Heart left ventricle (tissue), 16 donors: ENCODE data around the gene CCDC150. TPM values are rescaled to one million over a fixed set of nuclear protein-coding genes. Genes with fewer than 3 reads are reported as not detected.
"Not testable (repeated sequence)": the region's sequence is repeated elsewhere in the genome, so short reads cannot be mapped to it uniquely, and the experiment has no call there.

Experiments used
- ATAC-seq, 4 donors: fragments of 200-7000 bp; cut with Tn5 transposase; one replicate each; pipeline ENCODE4 v1.9.1; 2020 to 2022; ENCODE audit warnings: moderate library complexity in 4 of 4, mild to moderate bottlenecking in 3 of 4, moderate number of reproducible peaks in 1 of 4
- DNase-seq, 5 donors: peaks; one replicate each; pipeline ENCODE4 v3.0.0-alpha.2; 2020
- H3K27ac ChIP-seq, 12 donors: fragments of 200-600 bp; sonication (generic) in 4 of 12; one replicate each; pipeline versions ENCODE4 v1.5.0 to v1.8.0; 2016 to 2022; ENCODE audit warnings: mild to moderate bottlenecking in 2 of 12
- H3K27me3 ChIP-seq, 9 donors: fragments of 200-600 bp; sonication (generic) in 2 of 9; one replicate each; pipeline versions ENCODE4 v1.5.1 to v1.8.0; 2016 to 2022; ENCODE audit warnings: mild to moderate bottlenecking in 3 of 9
- H3K36me3 ChIP-seq, 9 donors: fragments of 200-600 bp; sonication (generic) in 2 of 9; one replicate each; pipeline versions ENCODE4 v1.5.0 to v1.8.0; 2018 to 2022; ENCODE audit warnings: mild to moderate bottlenecking in 2 of 9
- H3K4me1 ChIP-seq, 12 donors: fragments of 200-600 bp; sonication (generic) in 4 of 12; one replicate each; pipeline versions ENCODE4 v1.5.0 to v1.8.0; 2016 to 2022; ENCODE audit warnings: mild to moderate bottlenecking in 3 of 12
- H3K4me3 ChIP-seq, 12 donors: fragments of 200-600 bp; sonication (generic) in 4 of 12; one replicate each; pipeline versions ENCODE4 v1.5.0 to v1.8.0; 2017 to 2022; ENCODE audit warnings: mild to moderate bottlenecking in 9 of 12, moderate library complexity in 4 of 12
- H3K9me3 ChIP-seq, 12 donors: fragments of 200-600 bp; sonication (generic) in 4 of 12; one replicate each; pipeline versions ENCODE4 v1.5.0 to v1.8.0; 2016 to 2022; ENCODE audit warnings: mild to moderate bottlenecking in 1 of 12
- POLR2A ChIP-seq, 2 donors: fragments of 450-650 bp; IDR thresholded peaks; one replicate each; pipeline ENCODE4 v1.6.1; 2017; ENCODE audit warnings: antibody characterized with exemption in 2 of 2, mild to moderate bottlenecking in 2 of 2, moderate library complexity in 2 of 2
- WGBS, 4 donors: extraction: QIAGEN DNeasy Blood & Tissue Kit in 2 of 4; methylation state at CpG; one replicate each; pipeline versions ENCODE4 v1.1.5 to v1.1.7; 2013 to 2018; 5-methylcytosine and 5-hydroxymethylcytosine counted together
- intact Hi-C, 10 donors: fragments of 100-400 bp; cut with DNase I; formaldehyde crosslinking; loops; one replicate each; pipeline versions ENCODE4 v1.11.1 to v1.14.2; 2022
- polyA plus RNA-seq, 2 donors: library from polyadenylated mRNA; stranded (reverse); fragments of 200-250 nt; gene quantifications; one replicate each; pipeline ENCODE4 v1.2.3, GENCODE V29; 2013
- total RNA-seq, 9 donors: library from RNA; depleted of rRNA in 2 of 9; stranded (reverse); fragments of >200 nt in 2 of 9; fragmentation: NEBNext Ultra II Directional in 3 of 9; extraction: Animal tissue kit (Norgen Biotek cat#: 25700) in 3 of 9; gene quantifications; one replicate each; pipeline versions ENCODE4 v1.1.0 to v1.2.4, GENCODE V29; 2016 to 2023
- TF ChIP-seq, protein P1 (sequence below), 12 donors: fragments of 200-600 bp; sonication (generic) in 4 of 12; IDR thresholded peaks; one replicate each; pipeline versions ENCODE4 v1.5.0 to v1.8.0; 2018 to 2022; ENCODE audit warnings: antibody characterized with exemption in 12 of 12, mild to moderate bottlenecking in 5 of 12
- donor health status: ischemic (EF 13 %, LVEDD 7.1; RV severe dilation, severe dysfunction).
- donor health status: healthy with polysubstance abuse.
- donor health status: DM: no; HTN: yes; CAD: no.
- donor health status: DM: no; HTN: no; CAD: no.
- donor health status: ischemic (EF 25% LVEDD 6.9; RV normal size, moderate dysfunction).
- donor health status: ischemic (EF 25% LVEDD 5.7; RV mildly dilated, moderate dysfunction).
- donor health status: healthy.
- donor health status: DM: yes; HTN: yes; CAD: no.
- donor health status: ischemic (EF 35%, LVEDD 5.7; RV mildly dilated, moderate dysfunction).
- donor health status: nonischemic (EF 11% LVEDD 7.7; RV severe dilation, severe dysfunction).
- donor health status: DM: yes; HTN: yes; CAD: no.
- donor health status: PGD.
- donor health status: ischemic (EF 29% LVEDD 5.4; RV normal size, mild dysfunction).
- donor health status: nonischemic (EF 23%, LVEDD 6.1; RV moderate dilation, normal function).

Gene CCDC150
- total and polyA plus RNA-seq, 11 donors = 0.24 to 4.5 (median 1.2) TPM; not detected in 1

DNA sequence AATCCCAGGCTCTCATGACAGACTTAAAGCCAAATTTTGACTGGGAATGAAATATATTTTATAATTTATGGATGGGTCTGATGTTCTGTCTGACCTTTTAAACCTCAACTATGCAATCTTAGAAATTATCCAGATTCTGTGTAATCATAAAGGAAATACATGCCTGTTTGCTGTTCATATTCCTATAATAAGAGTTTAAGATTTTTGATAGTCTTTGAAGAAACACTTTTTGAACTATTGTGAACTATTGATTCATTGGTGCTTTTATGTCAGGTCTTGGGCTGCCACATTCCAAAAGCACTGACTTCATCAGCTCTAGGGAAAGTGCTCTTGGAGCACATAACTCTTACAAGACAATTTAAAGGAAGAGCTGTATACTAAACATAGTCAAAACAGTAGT is 64.2 kb downstream of the CCDC150 start:
- Histone ChIP-seq H3K27ac (no peak overlapping the region), H3K4me3 (no peak overlapping the region), H3K4me1 (no peaks in the 10 kb centered on the region), H3K9me3 (peaks cover 0 to 10% (median 0%) of the 10 kb centered on the region in 12 donors), H3K27me3 (no peaks in the 10 kb centered on the region), H3K36me3 (no peaks in the 10 kb centered on the region)
- ATAC-seq (no peak), DNase-seq (no peak)
- TF ChIP-seq, protein P1, sequence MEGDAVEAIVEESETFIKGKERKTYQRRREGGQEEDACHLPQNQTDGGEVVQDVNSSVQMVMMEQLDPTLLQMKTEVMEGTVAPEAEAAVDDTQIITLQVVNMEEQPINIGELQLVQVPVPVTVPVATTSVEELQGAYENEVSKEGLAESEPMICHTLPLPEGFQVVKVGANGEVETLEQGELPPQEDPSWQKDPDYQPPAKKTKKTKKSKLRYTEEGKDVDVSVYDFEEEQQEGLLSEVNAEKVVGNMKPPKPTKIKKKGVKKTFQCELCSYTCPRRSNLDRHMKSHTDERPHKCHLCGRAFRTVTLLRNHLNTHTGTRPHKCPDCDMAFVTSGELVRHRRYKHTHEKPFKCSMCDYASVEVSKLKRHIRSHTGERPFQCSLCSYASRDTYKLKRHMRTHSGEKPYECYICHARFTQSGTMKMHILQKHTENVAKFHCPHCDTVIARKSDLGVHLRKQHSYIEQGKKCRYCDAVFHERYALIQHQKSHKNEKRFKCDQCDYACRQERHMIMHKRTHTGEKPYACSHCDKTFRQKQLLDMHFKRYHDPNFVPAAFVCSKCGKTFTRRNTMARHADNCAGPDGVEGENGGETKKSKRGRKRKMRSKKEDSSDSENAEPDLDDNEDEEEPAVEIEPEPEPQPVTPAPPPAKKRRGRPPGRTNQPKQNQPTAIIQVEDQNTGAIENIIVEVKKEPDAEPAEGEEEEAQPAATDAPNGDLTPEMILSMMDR (IDR thresholded peaks at IDR 0.05) = no peak
- TF ChIP-seq POLR2A (IDR thresholded peaks at IDR 0.05) = no peak
- intact Hi-C loops = no loop called here

DNA sequence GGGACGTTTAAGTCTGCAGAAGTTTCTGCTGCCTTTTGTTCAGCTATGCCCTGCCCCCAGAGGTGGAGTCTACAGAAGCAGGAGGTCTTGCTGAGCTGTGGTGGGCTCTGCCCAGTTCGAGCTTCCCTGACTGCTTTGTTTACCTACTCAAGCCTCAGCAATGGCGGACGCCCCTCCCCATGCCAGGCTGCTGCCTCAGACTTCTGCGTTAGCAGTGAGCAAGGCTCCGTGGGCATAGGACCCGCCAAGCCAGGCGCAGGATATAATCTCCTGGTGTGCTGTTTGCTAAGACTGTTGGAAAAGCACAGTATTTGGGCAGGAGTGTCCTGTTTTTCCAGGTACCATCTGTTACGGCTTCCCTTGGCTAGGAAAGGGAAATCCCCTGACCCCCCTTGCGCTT is 70.5 kb downstream of the CCDC150 start:
- H3K4me3 ChIP-seq, intact Hi-C loops, H3K4me1 ChIP-seq, H3K27ac ChIP-seq, DNase-seq, ATAC-seq, H3K36me3 ChIP-seq, H3K27me3 ChIP-seq: not testable (repeated sequence)
- H3K9me3 ChIP-seq = peaks cover 0 to 18% (median 0%) of the 10 kb centered on the region in 12 donors
- WGBS, 4 donors = 96 to 97% (median 96%) methylated on average over 8 to 10 of the region's 10 CpGs

DNA sequence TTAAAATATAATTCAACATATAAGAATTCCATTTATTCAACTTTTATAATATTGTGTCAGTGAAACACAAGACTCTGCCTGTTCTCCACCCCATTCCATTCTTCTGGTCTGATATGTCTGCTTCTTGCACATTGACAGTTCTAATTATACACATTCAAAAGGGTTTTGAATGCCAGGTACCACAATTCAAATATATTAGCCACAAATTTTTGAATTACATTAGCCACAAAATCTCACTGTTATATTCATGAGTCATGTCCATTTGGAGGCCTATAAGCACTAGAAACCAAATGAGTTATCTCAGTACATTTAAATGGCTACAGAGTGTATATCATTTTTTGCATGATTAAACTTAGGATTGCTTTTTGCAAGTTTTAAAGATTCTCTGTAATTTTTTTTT is 72.1 kb downstream of the CCDC150 start:
- peaks cover 0 to 14% (median 0%) of the 10 kb centered on the region in 12 donors for H3K9me3 ChIP-seq
- no peaks in the 10 kb centered on the region for H3K27me3 ChIP-seq
- no peak overlapping the region for H3K27ac ChIP-seq
- ATAC-seq (no peak), DNase-seq (no peak)
- H3K4me3 ChIP-seq = no peak overlapping the region
- no peaks in the 10 kb centered on the region for H3K36me3 ChIP-seq
- no peaks in the 10 kb centered on the region for H3K4me1 ChIP-seq
- intact Hi-C loops = no loop called here
- TF ChIP-seq, protein P1 (IDR thresholded peaks at IDR 0.05) = no peak
- no peak for TF ChIP-seq POLR2A (IDR thresholded peaks at IDR 0.05)

DNA sequence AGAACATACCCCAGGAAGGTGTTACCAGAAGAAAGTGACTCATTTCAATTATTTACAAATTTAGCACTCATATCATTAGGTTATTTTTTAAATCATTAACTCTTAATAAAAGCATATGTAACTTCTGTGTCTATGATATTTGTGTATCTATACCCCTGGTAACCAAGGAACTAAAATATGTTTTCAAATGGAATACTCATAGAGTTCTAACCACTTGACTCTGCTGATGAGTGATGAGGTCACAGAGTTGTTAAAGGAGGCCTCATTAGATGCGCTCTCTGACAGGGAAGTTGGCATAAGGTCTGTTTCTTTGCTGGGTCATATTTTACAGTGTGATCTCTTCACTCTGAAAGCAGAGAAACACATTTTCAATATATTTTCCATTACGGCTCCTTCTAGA is 73.4 kb downstream of the CCDC150 start:
- no peaks in the 10 kb centered on the region for H3K4me1 ChIP-seq
- TF ChIP-seq POLR2A (IDR thresholded peaks at IDR 0.05) = no peak
- TF ChIP-seq, protein P1 (IDR thresholded peaks at IDR 0.05) = no peak
- intact Hi-C loops = no loop called here

DNA sequence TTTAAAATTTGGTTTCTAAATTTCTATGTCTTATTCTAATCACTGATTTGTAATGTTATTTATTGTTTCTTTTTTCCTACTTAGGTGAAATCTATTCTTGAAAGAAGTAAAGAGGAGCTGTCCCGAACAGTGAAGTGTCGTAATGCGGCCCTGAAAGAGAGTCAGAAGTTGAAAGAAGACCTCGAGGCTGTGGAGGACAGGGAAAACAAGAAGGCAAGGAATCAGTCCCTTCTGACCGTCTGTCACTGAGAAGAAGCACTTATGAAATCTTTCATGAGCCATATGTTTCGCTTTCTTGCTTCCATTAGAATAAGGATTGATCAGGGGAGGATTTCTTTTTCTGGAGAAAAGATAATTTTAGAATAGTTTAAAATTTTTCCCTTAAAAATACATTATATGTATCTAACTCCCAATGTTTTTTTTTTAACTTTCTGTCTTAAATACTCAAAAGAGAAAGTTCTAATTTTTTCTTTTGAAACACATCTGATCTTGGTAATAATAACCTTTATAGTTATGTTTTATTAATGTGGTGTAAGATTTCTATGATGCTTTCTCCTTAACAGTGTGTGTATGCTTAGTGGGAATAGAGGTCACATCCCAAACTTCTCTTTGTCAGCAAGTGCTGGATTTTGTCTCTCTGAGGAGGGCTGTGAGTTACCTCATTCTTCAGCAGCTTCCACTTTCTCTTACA is 79.0 kb downstream of the CCDC150 start:
- ATAC-seq (no peak), DNase-seq (no peak)
- Histone ChIP-seq H3K9me3 (no peaks in the 10 kb centered on the region), H3K27me3 (no peaks in the 10 kb centered on the region), H3K36me3 (no peaks in the 10 kb centered on the region), H3K27ac (no peak overlapping the region), H3K4me1 (no peaks in the 10 kb centered on the region), H3K4me3 (no peak overlapping the region)
- intact Hi-C loops = no loop called here
- TF ChIP-seq POLR2A (IDR thresholded peaks at IDR 0.05) = no peak
- TF ChIP-seq, protein P1 (IDR thresholded peaks at IDR 0.05) = no peak
- WGBS, 4 donors = 73 to 87% (median 79%) methylated on average over 6 of the region's 6 CpGs

More for the DNA sequence above, 73.4 kb downstream of the CCDC150 start:
- ATAC-seq (no peak), DNase-seq (no peak)
- 93 to 98% (median 95%) methylated on average over 2 of the region's 2 CpGs for WGBS, 4 donors
- H3K36me3 ChIP-seq = no peaks in the 10 kb centered on the region
- H3K27ac ChIP-seq = no peak overlapping the region
- no peaks in the 10 kb centered on the region for H3K27me3 ChIP-seq
- no peak overlapping the region for H3K4me3 ChIP-seq
- peaks cover 0 to 14% (median 0%) of the 10 kb centered on the region in 12 donors for H3K9me3 ChIP-seq
